CD4-positive, alpha-beta T cell treated with Interleukin-6 at 100 ng/mL for 8 hours (primary cell): ENCODE results near the gene OR2T1.
"Not testable (repeated sequence)": the region's sequence is repeated elsewhere in the genome, so short reads cannot be mapped to it uniquely, and the experiment has no call there.

ENCODE experiments used
- DNase-seq: peaks from one replicate; pipeline ENCODE4 v3.0.0-alpha.2; 2020; ENCODE audit warnings: mixed read lengths, low spot score

The OR2T1 gene

DNA sequence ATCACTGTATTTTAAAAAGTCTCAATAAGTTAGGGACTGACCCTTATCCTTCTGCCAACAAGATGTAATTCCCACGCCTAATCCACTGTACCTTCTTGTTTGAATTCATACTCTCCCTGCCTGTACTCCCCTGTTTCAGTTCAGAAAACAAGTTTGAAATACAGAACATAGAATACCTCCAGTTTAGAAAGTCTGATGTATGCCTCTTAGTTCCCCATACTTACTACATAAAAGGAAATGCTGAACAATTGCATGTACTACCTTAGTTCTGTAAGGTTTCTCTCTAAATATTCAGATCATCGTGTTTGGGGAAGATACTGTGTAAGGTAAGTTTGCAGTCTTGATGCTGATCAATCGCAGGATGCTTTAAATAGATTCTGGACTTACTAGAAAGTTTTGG lies 33.5 kb downstream of the OR2T1 start:
- not testable (repeated sequence) for DNase-seq

DNA sequence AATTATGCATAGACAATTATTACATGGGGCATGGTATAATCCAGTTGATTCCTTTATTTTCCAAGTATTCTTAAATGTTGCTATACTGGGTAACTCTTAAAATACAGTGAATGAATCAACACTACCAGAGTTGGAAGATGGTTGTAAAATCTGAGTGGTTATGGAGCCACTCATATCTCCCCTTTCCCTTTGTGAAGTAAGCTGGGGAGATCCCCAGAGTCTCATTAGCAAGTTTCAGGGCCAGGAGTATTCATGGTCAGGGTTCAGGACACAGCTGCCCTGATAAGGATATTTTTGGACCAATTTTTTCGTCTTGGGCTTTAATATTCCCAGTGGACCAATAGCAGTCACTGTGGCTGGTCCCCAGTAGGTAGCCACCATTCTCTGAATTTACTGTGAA lies 35.8 kb downstream of the OR2T1 start:
- not testable (repeated sequence) for DNase-seq

DNA sequence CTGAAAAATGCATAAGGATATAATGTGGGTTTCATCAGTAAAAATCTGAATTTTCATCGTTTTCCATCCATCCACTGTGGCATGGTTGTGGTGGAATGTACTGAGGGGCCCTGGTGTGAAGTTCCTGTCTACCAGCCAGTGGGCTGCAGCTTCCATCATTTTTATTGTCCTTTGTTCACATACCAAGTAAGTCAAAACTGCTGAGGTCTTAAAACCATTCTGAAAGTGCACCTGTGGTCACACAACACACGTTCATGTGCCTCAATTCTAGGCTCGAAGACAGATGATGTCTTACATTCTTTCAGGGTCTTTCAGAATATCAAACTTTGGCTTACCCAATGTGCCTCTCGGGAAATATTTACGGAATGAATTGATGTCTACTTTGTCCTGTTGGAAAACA lies 36.4 kb downstream of the OR2T1 start:
- not testable (repeated sequence) for DNase-seq

DNA sequence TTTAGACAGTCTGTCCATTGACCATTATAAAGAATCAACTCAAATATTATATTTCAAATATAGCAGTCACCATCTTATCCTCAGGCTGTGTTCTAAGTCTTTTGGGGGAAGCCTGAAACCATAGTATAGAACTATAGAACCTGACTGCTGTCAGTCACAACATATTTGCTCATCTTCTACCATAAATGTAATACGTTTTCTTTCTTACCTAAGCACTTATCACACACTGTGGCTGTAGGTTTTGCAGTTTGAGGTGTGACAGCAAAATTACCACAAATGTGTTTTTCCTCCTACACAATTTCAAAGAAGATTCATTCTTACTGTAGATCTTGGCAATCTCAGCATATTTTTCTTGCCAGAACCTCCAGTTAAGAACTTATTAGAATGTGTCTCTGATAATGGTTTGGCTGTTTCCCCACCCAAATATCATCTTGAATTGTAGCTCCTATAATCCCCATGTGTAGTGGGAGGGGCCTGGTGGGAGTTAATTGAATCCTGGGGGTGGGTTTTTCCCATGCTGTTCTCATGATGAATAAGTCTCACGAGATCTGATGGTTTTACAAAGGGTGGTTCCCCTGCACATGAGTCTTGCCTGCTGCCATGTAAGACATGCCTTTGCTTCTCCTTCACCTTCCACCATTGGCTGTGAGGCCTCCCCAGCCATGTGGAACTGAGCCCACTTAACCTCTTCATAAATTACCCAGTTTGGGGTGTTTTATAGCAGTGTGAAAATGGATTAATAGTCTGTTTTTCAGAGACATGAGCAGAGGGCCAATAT lies 39.8 kb downstream of the OR2T1 start:
- DNase-seq: not testable (repeated sequence)

DNA sequence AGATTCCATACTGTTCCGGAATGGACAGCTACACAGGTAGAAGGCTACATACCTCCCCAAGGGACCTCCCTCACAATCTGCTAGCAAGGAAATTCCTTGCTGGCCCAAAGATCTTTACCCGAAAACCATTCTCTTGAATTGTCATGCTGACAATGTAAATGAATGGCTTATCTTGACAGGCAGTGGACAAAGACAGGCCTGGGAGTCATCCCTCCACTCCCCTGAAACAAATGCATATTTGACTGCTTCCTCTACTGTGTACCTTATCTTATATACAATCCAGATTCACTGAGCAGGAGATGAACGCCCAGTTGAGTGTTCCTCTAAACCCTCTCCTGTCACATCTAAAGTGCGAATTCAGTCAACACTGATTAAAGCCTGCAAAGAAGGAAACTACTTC lies 41.8 kb downstream of the OR2T1 start:
- not testable (repeated sequence) for DNase-seq

DNA sequence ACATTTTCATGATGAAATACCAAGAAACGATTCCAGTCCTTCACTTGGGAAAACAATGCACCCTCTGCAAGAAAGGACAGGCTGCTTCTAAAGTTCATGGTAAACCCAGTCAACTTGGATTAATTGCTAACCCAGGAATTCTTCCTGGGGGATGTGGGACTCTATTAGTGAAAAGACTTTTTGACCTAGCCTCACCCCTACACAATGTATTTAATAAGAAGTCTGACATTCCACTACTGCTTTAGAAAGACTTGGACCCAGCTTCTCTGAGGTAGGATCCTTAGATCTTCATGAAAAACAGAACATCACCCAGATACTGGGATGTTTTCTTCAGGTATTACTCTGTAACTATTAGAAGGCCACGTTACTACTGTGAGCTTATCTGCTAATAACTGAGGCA lies 42.6 kb downstream of the OR2T1 start, which contains the start of gene OR2T2:
Gene OR2T2, plus strand, starts transcription at position 239 of the 400 bp plus-strand sequence. CDS start 7,161 bp downstream, outside the sequence.
- not testable (repeated sequence) for DNase-seq

DNA sequence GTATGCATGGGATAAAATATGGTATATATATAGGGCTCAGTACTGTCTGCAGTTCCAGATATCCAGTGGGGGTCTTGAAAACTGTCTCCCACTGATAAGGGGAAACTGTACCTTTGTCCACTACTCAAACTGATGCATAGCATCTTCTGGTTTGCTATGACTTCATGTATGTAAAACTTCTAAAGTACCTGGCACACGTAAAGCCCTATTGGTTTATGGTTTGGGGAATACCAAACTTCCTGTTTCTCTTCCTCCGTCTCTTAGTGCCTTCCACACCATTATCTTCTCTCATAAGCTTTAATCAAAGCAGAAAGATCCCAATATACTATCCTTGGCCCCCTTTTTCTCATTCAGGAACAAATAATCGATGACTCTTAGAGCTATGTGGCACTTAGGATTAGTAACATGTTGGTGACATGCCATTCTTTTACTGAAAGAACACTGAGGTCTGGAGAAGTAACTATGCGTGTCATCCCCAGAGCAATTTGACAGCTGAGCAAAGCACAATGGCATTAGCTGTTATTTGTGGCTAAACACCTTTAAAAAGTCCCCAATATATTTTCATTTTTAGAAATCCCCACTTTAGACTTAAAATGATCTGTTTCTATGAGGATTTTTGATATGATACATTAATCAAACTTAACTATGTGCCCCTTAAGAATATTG lies 45.7 kb downstream of the OR2T1 start:
- DNase-seq: not testable (repeated sequence)

DNA sequence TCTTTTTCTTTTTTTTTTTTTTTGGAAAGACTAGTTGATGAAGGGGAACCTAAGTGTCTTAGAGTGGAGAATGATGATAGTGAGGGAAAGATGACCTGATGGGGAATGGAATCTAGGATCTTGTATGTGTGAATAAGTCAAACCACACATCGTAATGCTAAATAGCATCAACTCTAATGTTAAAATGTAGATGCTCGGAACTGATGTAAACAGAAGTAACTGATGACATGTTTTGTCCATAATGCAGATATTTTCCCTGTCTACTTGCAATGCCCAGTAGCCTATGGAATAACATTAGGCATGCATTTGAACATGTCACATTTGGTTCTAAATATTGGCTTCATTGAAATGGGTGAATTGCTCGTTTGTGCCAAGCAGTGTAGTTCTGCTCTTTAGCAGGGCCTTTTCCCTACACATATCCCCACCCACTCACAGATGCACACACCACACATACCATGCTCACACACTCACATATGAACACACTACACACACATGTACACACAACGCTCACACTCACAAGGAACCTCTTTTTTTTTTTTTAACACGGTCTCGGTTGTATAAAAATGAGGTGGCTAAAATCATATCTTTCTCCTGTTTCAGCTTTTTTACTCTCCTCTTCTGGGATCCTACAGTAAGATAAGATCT lies 47.1 kb downstream of the OR2T1 start:
- not testable (repeated sequence) for DNase-seq

DNA sequence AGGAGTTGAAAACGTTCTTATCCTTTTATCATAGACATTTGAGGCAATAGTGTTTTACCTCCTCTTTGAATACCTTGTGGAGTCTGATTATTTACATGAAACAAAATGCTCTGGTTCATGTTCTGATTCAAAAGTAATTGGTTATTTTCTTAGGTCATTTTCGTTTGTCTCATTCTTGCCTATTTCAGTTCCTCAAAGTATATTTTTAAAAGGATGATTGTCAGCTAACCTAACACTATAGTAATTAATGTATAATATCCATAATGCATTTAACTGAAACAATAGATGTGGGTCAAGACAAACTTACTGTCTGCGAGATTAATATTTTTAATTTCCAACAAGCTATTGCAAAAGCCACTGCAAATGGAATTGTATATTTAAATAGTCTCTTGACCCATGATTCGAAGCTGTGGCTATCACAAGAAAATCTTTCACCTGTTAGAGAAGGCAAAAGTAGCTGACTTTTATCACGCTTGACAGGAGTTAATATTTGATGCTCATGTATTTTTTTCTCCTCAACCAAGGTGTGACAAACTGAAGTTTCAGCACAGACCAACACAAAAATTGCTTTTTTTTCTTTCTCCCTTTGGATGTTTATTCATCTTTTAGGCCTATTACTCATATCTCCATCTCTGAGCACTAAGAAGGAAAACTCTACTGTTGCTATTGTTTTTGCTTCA lies 47.8 kb downstream of the OR2T1 start:
- DNase-seq: not testable (repeated sequence)

DNA sequence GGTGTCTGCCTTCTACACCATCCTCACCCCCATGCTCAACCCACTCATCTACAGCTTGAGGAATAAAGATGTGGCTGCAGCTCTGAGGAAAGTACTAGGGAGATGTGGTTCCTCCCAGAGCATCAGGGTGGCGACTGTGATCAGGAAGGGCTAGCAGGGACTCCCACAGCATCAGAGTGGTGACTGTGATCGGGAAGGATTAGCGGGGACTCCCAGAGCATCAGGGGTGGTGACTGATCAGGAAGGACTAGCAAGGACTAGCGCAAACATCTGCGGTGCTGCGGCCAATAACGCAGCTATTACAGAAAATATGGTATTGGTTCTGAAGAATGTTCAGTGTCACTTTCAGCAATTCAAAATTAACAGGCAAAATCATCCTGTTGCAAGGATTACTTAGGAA lies 50.8 kb downstream of the OR2T1 start:
- DNase-seq: not testable (repeated sequence)

DNA sequence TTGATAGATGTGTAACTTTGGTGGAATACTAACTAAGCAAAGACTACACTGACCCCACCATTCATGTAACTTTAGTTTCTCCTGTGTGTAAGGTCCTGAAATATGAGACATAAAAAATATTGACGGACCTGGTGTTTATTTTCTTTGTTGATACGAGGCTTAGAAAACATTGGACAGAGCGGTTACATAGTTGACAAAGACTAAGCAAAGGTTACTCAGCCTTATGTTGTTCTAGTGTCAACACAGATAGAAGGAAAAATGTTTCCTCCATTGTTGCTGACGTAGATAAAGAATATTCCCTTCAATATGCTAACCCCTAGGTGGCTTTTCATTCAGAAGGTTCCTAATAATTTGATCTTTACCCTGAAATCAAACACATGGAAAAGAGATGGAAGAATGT lies 52.2 kb downstream of the OR2T1 start:
- not testable (repeated sequence) for DNase-seq

DNA sequence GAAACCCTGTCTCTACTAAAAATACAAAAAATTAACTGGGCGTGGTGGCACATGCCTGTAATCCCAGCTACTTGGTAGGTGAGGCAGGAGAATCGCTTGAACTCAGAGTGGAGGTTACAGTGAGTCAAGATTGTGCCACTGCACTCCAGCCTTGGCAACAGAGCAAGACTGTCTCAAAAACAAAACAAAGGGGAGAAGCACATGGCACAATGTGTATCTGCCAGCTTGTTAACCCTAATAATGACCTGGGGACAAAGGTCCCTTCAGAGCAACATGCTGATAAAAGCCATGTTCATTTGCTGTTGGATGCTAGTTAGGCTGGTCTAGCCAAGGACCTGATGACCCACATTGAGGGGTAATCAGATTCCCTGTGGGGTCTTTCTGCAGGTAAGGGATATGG lies 53.8 kb downstream of the OR2T1 start:
- DNase-seq: not testable (repeated sequence)
